ENCODE data around the gene CTF1.
"Not testable (repeated sequence)": the region's sequence is repeated elsewhere in the genome, so short reads cannot be mapped to it uniquely, and the experiment has no call there.

CTF1 gene

DNA sequence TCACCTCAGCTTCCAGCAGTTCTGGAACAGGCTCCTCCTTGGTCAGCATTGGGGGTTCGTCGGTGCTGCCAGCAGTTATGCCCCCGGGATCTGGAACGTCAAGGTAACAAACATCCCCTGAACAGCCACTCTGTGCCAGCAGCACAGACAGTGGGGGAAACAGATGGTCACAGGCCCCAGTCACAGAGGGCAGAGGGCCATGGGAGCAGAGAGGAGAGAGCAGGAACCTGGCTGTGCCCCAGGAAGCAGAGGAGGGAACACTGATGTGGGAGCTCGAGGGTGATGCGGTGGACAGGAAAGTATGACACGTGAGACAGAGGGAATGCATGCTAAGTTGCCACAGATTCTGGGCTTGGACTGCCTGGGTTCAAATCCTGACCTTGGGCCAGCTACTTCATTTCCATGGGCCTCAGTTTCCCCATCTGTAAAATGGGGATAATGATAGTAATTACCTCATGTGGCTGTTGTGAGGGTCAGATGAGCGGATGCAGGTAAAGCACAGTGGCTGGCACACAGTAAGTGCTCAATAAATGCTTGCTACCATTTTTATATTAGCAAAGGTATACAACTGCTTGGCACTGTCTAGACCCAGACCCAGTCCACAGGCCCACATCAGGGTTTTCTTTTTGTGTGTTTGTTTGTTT lies 7.4 kb upstream of the CTF1 start:
- DNase-seq = no peak

DNA sequence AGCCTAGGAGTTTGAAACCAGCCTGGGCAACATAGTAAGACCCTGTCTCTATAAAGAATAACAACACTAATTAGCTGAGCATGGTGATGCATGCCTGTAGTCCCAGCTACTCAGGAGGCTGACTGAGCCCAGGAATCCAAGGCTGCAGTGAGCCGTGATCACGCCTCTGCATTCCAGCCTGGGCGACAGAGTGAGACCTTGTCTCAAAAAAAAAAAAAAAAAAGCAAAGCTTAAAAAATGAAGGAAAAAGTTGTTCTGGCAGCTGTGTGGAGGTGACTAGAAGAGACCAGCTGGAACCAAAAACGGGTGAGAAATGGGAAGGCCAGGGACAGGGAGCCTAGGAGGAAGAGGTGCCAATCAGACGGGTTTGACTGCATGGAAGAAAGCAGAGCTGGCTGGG lies 6.7 kb upstream of the CTF1 start:
- no peak for DNase-seq

DNA sequence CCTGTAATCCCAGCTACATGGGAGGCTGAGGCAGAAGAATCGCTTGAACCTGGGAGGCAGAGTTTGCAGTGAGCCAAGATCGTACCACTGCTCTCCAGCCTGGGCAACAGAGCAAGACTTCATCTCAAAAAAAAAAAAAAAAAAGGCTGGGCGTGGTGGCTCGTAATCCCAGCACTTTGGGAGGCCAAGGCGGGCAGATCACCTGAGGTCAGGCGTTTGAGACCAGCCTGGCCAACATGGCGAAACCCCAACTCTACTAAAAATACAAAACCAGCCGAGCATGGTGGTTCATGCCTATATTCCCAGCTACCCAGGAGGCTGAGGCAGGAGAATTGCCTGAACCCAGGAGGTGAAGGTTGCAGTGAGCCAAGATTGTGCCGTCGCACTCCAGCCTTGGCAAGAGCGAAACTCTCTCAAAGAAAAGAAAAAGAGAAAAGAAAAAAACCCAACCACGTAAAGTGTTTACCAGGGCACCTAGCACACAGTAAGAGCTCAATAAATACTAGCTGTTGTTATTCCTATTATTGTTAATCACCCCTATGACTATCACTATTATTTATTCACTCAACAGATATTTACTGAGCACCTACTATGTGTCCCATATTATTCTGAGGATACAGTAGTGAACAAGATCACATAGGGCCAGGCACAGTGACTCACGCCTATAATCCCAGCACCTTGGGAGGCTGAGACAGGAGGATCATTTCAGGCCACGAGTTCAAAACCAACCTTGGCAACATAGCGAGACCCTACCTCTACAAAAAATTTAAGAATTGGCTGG lies 5.2 kb upstream of the CTF1 start:
- not testable (repeated sequence) for DNase-seq

DNA sequence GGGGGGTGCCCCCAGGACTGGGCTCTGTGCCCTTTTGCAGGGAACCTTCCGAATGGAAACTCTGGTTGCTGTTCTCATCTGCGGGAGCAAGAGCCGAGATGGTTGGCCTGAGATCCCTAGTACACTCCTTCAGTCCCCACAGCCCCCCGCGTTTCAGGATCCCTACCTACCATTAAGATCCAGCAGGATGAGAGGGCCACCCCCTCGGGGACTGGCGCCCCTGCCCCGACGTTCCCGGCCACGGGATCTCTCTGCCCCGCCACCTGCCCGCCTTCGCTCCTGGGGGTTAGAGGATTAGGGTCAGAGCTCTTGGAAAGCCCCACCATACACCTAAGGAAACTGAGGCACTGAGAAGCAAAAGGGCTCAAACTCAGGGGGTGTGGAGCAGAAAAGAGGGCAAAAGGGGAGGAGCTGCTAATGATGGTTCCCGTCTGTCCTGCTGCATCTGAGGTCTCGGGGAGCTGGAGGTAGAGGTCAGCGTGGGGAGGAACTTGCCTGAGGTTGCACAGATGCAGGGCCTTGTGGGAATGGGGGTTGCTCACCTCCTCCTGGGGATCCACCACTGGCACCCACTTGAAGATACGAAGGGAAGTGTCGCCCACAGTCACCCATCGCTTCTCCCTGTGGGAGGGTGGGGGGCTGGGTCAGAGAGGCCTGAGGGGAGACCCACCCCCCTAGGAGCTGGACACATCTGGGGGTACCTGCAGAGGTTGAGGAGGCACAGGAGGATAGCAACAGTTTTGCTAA lies 3.6 kb upstream of the CTF1 start:
- no peak for DNase-seq

DNA sequence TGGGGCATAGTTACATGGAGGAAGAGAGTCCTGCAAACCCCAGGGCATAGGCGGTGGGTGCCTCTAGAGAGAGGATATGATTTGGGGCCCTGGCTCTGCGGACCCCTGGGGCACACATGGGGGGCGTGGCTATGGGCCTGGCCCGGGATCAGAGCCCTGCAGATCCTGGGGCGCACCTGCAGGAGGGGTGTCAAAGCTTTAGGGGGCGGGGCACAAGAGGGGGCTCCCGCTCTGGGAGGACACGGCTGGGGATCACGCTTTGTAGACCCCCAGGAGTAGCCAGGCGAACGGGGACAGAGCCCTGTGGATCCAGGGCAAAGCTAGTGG lies 3.0 kb upstream of the CTF1 start:
- DNase-seq = peak; percentile 28

DNA sequence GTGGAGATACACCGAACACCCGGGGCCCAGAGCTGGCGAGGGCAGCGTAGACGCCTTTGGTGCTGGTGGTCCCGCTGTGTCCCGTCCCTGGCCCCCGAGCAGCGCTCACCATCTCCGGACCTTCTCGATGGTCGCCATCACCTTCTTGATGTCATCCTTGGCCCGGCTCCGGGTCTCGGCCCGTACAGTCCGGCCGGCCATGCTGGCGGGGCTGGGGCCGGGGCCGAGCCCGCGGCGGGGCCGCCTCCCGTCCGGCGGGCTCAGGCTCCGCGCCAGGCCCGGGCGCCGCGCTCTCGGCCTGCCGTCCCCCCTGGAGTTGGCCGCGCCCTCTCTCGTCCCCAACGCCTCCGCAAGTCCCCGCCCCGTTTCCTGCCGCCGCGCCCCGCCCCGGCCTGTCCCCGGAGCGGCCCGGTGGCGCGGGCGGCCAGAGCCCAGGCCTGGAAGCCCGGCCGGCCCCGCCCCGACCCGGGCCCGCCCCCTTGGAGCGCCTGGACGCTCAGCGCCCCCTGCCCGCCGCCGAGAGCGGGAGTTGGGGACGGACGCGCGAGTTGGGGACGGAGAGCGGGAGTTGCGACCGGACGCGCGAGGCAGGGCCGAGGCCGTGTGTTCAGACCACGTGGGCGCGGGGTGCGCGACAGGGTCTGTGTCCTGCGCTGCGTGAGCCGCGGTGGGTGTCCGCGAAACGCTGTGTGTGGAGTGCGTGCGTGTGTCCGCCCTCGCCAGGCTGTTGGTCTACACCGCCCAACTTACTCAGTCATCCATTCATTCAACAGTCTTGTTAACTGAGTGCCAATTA lies 2.5 kb upstream of the CTF1 start, which contains the start of gene BCL7C:
BCL7C (minus strand) TSS at position 334 of the 796 bp plus-strand sequence; CDS start at position 201, 133 bp downstream.
- DNase-seq = peak; percentile 70

DNA sequence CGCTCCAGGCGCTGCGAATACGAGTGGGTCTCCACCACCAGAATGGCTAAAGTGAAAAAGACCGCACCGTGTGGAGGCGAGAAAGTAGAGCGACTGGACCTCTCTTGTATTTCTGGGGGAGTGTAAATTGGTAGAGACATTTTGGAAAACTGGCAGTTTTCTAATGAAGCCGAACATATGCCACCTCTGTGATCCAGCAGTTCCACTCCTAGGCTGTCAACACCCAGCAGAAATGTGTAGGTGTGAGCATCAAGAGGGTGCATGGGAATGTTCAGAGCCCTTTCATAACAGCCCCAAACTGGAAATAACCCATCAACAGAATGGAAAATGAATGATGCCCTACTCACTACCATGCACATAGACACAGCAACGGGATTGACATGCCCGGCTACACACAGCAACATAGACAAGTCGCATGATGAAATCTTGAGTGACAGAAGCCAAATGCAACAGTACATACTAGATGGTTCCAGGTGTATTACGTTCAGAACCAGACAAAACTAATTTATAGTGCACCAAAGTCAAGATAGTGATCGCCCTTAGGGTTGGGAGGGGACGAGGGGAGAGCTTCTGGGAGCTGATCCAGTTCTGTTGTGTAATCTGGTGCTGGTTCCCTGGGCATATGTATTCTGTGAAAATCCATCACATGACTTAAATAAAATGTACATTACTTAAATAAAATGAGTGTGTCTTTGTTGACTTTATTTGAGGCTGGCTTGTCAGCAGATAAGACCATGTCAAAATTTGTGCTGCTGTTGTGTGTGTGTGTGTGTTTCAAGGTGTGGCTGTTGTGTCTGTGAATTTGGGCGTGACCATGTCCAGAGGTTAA lies 1.7 kb upstream of the CTF1 start:
- no peak for DNase-seq

DNA sequence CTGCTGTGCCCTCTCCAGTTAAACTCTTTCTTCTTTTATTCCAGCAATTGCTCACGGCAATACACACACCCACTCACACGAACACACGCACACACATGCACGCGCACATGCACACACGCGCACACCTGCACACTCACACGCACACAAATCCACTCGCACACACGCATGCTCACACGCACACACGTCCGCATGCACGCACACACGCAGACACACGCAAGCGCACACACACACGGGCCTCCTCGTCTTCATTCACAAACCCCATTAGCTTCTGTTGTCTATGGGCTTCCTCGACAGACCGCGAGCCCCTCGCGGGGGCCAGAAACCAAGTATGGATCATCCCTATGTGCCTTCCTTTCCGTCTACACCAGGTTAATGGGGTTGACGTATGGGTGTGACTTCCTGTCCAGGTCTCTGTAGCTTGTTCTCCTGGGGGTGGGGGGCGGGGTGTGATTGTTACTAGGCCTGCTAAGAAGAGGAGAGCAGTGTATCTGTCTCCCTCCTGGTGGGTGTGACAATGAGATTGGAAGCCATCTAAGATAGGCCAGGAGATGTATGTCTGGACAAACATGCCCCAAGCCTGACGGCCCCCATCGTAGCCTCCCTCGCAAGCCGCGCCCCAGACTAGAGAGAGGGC lies 670 bp upstream of the CTF1 start:
- DNase-seq = no peak

DNA sequence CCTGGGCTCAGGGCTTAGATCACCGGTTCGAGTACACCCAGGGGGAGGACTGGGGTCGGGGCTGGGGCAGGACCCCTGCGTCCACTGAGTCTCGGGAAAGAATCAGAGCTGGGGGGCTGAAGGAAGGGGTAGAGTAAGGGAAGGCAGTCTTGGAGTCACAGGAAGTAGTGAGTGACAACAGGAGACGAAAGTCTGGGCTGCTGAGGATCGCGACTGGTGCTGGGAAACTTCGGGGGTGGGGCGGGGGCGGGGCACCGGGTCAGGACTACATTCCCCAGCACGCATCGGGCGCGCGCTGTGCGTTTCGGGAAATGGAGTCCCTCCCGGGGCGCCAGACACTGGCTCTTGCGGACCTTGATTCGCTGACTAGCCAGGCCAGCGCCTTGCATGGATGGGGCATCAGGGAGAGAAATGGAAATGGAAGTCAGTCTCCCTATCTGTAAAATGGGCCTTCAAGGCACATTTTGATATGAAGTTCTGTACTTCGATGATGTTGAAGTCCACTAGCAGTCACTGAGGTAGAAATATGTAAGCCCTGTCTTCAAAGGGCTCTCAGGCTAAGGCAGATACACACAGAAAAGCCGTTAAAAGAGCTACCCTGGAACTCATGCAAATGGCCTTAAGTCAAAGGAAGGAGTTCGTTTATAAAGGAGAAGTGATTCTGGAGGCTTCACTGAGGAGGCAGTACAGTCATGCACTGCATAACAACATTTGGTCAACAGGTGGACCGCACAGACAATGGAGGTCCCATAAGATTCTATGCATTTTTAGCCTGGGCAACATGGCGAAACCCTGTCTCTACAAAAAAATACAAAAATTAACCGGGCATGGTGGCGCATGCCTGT lies 697 bp downstream of the CTF1 start:
- DNase-seq = peak; percentile 46

DNA sequence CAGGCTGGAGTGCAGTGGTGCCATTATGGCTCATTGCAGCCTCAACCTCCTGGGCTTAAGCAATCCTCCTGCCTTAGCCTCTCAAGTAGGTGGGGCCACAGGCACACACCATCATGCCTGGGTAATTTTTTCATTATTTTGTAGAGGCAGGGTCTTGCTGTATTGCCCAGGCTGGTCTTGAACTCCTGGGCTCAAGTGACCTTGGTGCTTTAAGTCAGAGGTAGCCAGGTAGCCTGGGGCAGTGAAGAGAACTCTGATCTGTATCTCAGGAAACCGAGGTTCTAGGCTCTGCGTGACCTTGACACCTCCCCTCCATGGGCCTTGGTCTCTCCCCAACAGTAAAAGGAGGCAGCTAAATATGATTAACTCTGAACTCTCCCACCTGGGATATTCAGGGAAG lies 3.4 kb downstream of the CTF1 start:
- no peak for DNase-seq

DNA sequence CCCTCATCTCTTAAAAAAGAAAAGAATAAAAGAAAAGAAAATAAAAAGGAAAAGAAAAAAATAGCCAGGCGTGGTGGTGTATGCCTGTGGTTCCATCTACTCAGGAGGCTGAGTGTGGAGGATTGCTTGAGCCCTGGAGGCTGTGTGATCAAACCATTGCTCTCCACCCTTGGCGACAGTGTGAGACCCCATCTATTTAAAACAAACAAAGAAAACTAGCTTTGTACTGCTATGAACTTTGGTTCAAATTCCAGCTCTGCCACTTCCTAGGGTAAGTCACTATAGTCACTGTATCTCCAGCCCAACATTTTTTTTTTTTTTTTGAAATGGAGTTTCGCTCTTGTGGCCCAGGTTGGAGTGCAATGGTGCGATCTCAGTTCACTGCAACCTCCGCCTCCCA lies 4.2 kb downstream of the CTF1 start:
- DNase-seq = no peak

DNA sequence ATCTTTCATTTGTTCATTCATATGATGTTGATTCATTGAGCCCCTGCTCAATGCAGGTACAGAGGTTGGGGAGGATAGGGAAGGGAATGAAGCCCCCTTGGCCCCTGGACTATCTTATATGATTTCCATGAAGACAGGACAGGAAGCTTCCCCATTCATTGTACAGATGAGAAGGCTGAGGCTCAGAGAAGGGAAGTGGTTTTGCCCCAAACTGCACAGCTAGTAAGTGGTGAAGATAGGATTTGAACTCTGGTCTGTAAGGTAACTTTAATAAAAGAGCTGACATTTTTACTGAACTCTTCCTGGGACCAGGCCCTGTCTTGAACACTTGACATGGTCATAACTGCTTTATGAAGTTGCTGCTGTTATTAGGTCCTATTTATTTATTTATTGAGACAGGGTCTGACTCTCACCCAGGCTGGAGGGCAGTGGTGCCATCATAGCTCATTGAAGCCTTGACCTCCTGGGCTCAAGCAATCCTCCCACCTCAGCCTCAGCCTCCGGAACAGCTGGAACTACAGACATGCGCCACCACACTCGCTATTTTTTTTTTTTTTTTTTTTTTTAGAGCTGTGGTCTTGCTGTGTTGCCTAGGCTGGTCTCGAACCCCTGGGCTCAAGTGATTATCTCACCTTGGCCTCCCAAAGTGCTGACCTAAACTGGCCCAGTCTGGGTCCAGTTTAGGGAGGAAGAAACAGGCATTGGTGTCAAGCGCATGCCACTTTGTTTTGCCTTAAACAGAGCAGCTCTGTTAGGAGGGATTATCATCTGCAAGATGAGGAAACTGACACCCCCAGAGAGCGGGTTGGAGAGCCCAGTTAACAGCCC lies 5.0 kb downstream of the CTF1 start:
- DNase-seq = no peak

DNA sequence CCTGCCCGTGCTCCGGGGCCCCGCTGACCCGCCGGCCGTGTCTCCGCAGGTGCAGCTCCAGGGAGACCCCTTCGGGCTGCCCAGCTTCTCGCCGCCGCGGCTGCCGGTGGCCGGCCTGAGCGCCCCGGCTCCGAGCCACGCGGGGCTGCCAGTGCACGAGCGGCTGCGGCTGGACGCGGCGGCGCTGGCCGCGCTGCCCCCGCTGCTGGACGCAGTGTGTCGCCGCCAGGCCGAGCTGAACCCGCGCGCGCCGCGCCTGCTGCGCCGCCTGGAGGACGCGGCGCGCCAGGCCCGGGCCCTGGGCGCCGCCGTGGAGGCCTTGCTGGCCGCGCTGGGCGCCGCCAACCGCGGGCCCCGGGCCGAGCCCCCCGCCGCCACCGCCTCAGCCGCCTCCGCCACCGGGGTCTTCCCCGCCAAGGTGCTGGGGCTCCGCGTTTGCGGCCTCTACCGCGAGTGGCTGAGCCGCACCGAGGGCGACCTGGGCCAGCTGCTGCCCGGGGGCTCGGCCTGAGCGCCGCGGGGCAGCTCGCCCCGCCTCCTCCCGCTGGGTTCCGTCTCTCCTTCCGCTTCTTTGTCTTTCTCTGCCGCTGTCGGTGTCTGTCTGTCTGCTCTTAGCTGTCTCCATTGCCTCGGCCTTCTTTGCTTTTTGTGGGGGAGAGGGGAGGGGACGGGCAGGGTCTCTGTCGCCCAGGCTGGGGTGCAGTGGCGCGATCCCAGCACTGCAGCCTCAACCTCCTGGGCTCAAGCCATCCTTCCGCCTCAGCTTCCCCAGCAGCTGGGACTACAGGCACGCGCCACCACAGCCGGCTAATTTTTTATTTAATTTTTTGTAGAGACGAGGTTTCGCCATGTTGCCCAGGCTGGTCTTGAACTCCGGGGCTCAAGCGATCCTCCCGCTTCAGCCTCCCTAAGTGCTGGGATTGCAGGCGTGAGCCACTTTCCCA lies 5.9 kb downstream of the CTF1 start:
- peak; percentile 69 for DNase-seq

DNA sequence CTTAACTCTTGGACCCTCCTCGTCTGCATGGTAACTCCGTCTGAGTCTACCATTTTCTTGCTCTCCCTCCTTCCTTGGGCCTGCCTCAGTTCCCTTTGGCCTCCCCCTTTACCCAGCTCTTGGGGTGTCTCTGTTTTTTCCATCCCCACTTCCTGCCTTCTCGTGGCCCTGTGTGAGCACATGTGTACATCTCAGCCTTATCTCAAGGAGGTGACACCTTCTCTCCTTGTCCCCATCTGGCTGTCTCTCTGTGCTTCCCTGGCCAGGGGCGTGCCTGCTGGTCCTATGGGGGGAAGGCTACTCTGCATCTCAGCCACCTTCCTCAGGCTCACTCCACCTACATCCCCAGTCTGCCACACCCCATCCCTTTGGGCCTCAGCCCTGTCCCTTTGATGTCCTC lies 6.6 kb downstream of the CTF1 start:
- no peak for DNase-seq

DNA sequence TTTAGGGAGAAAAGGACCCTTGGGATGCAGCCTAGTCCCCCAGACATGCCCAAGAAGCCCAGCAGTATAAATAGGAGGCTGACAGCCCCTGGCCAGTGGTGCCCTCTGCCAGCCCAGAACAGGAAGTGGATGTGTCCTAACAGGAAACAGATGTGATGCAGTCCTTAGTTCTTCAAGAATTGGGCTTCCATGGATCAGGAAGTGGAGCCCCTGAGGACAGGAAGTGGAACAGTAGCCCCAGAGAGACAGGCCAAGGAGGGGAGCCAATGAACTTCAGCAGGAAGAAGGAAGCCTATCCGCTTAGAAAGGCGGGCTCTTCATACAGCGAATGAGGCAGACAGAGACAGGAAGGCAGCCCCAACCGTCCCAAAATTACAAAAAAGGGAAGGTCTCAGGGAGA lies 7.2 kb downstream of the CTF1 start:
- DNase-seq = no peak

DNA sequence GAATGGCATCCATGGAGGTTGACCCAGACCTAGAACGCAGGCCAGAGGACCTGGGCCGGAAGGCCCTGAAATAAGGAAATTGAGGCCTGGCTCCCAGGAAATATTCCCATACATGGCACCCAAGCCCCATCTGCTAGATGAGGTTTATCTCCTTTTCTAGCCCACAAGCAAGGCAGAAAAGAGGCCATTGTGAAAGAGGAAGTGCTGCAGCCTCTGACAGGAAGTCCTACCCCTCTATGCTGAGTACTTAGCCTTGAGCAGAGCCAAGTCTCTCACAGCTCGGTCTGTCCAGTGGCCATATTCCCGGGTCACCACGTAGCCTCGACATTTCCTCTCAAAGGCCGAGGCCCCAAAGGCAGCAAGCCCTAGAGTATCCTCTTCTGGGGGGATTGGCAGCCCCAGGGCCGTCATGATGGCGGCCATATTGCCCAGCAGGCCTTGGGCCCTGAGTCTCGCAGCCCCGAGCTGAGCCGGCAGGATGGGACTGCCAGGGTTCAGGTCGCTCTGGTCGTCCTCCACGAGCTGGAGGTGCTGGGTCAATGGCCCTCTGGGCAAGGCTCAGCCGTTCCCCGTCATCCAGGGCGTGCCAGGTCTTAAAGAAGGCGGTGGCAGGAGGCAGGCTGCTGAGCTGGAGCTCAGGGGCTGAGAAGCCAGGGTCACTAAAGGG lies 7.8 kb downstream of the CTF1 start:
- DNase-seq = no peak

DNA sequence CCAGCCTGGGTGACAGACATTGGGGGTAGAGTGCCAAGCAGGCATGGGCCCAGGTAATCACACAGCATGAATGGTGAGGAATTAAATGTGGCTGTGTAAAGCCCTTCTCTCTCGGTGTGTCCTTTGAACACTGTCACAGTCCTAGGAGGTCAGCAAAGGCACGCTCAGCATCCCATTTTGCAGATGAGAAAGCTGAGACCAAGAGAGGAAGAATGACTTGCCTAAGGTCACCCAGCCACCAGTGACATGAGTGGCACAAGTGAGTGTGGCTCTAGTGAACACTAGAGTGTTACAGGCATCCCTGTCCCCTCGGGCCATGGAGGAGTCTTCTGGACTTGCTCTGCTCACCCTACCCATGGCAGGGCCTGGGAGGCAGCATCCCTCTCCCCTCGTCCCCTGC lies 10.7 kb downstream of the CTF1 start:
- DNase-seq = no peak

DNA sequence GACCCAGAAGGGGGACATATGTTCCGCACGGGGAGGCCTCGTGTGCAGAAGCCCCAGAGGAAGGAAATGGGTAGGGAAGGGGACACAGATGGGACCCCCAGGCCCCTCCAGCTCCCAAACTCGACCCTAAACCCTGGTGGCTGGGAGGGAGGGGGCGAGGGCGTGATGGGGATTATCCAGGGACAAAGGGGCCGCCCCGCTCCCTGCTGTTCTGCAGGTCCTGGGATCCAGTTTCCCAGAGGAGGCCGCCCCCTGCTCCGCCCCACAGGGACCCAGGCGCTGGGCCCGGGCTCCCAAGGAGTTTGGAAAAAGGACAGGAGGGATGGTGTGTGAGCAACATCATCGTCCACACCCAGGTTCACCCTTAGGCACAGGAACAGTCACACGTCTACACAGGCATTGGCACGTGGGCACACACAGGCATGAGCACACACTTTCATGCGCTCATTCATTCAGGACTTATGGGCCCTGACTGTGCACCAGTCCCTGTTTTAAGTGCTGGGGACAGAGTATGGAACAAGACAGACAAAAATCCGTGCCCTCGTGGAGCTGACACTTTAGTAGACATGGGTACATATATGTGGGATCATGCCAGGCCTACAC lies 14.1 kb downstream of the CTF1 start:
- no peak for DNase-seq

All from NCI-H1092 treated with DMSO at 0.1 percent for 48 hours (cell line).